ENCODE data around the gene DPH1.

DPH1 gene

GRCh38 chr17:2053380-2054261, 23.7 kb downstream of the DPH1 start:
- Mint-ChIP-seq H3K9me3 (no peaks in the 10 kb centered on the region), H3K4me3 (peak overlapping the region; percentile 76 to 81), H3K27ac (peak overlapping the region; percentile 76 to 84), H3K4me1 (ENCODE audit: low read depth in 2 of 2) (peaks cover 24 to 31% of the 10 kb centered on the region in 2 donors), H3K27me3 (no peaks in the 10 kb centered on the region), H3K36me3 (ENCODE audit: insufficient read depth) (peaks cover 37% of the 10 kb centered on the region)
- ATAC-seq (replicated peaks) (peak; percentile 36), DNase-seq (peak; percentile 68 to 75 (median 74))

DNA sequence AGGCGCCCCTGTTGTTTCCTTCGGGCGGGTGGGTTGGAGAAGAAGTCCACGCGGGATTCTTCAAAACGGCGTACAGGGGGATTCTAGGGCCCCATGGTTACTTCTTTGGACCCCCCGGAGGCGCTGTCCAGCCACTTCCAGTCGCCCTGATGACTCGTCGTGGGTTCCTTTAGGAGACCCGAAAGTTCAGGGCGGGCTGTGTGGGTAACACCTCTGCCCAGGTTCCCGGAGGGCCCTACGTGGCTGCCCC, 24.2 kb downstream of the DPH1 start:
- Mint-ChIP-seq H3K9me3 (no peaks in the 10 kb centered on the region), H3K36me3 (ENCODE audit: insufficient read depth) (peaks cover 41% of the 10 kb centered on the region), H3K4me1 (ENCODE audit: low read depth in 2 of 2) (peaks cover 24 to 30% of the 10 kb centered on the region in 2 donors), H3K27ac (peak overlapping the region; percentile 76 to 84), H3K4me3 (peak overlapping the region; percentile 76 to 81), H3K27me3 (no peaks in the 10 kb centered on the region)
- ATAC-seq (replicated peaks) = no peak
- DNase-seq = peak in 1 of 3 experiments; percentile 67

- Mint-ChIP-seq H3K27me3 (no peaks in the 10 kb centered on the region), H3K9me3 (no peaks in the 10 kb centered on the region), H3K36me3 (ENCODE audit: insufficient read depth) (peaks cover 43% of the 10 kb centered on the region), H3K27ac (peak within 1 kb of the TSS; percentile 76 to 84), H3K4me1 (ENCODE audit: low read depth in 2 of 2) (peaks cover 23 to 27% of the 10 kb centered on the region in 2 donors), H3K4me3 (peak within 1 kb of the TSS; percentile 76 to 81)
- ATAC-seq (replicated peaks) = peak; percentile 53
- DNase-seq = peak; percentile 68 to 82 (median 79)
Observed at GRCh38 chr17:2054512-2055291, 24.7 kb downstream of the DPH1 start, which contains the start of gene HIC1. Gene HIC1, plus strand, starts transcription at chr17:2055103. Its CDS starts 1,588 bp downstream, at chr17:2056691.

- DNase-seq (no peak), ATAC-seq (replicated peaks) (no peak)
- Mint-ChIP-seq H3K9me3 (no peaks in the 10 kb centered on the region), H3K4me1 (ENCODE audit: low read depth in 2 of 2) (peaks cover 24 to 33% of the 10 kb centered on the region in 2 donors), H3K27me3 (no peaks in the 10 kb centered on the region), H3K4me3 (peak overlapping the region; percentile 76 to 81), H3K27ac (no peak overlapping the region), H3K36me3 (ENCODE audit: insufficient read depth) (peaks cover 43% of the 10 kb centered on the region)
Observed at GRCh38 chr17:2055292-2056205, 25.6 kb downstream of the DPH1 start.

- peak overlapping the region; percentile 68 to 69 for H3K4me3 Mint-ChIP-seq
- ATAC-seq (replicated peaks) (peak; percentile 9), DNase-seq (peak in 2 of 3 experiments; percentile 35 to 45)
- peaks cover 43% of the 10 kb centered on the region for H3K36me3 Mint-ChIP-seq (ENCODE audit: insufficient read depth)
- no peaks in the 10 kb centered on the region for H3K27me3 Mint-ChIP-seq
- peak overlapping the region in 1 of 2 donors; percentile 20 for H3K27ac Mint-ChIP-seq
- H3K4me1 Mint-ChIP-seq (ENCODE audit: low read depth in 2 of 2) = peaks cover 24 to 35% of the 10 kb centered on the region in 2 donors
- H3K9me3 Mint-ChIP-seq = no peaks in the 10 kb centered on the region
Observed at GRCh38 chr17:2056206-2057174, 26.5 kb downstream of the DPH1 start.

- H3K4me1 Mint-ChIP-seq (ENCODE audit: low read depth in 2 of 2) = peaks cover 19 to 27% of the 10 kb centered on the region in 2 donors
- H3K27me3 Mint-ChIP-seq = no peaks in the 10 kb centered on the region
- DNase-seq (no peak), ATAC-seq (replicated peaks) (no peak)
- H3K36me3 Mint-ChIP-seq (ENCODE audit: insufficient read depth) = peaks cover 40% of the 10 kb centered on the region
- no peak overlapping the region for H3K4me3 Mint-ChIP-seq
- H3K27ac Mint-ChIP-seq = no peak overlapping the region
- H3K9me3 Mint-ChIP-seq = no peaks in the 10 kb centered on the region
Observed at GRCh38 chr17:2057175-2057759, 27.3 kb downstream of the DPH1 start.

- no peaks in the 10 kb centered on the region for H3K27me3 Mint-ChIP-seq
- no peak for DNase-seq
- ATAC-seq (replicated peaks) = no peak
- peak overlapping the region in 1 of 2 donors; percentile 44 for H3K4me3 Mint-ChIP-seq
- H3K36me3 Mint-ChIP-seq (ENCODE audit: insufficient read depth) = peaks cover 40% of the 10 kb centered on the region
- no peak overlapping the region for H3K27ac Mint-ChIP-seq
- H3K4me1 Mint-ChIP-seq (ENCODE audit: low read depth in 2 of 2) = peaks cover 18 to 25% of the 10 kb centered on the region in 2 donors
- H3K9me3 Mint-ChIP-seq = no peaks in the 10 kb centered on the region
Observed at GRCh38 chr17:2057760-2058585, 28.0 kb downstream of the DPH1 start.

- DNase-seq (peak; percentile 49 to 60 (median 57)), ATAC-seq (replicated peaks) (no peak)
- Mint-ChIP-seq H3K27me3 (no peaks in the 10 kb centered on the region), H3K27ac (peak overlapping the region; percentile 54 to 59), H3K36me3 (ENCODE audit: insufficient read depth) (peaks cover 38% of the 10 kb centered on the region), H3K9me3 (no peaks in the 10 kb centered on the region), H3K4me1 (ENCODE audit: low read depth in 2 of 2) (peaks cover 13 to 25% of the 10 kb centered on the region in 2 donors), H3K4me3 (peak overlapping the region; percentile 47 to 55)
Observed at GRCh38 chr17:2058586-2059546, 28.9 kb downstream of the DPH1 start.

DNA sequence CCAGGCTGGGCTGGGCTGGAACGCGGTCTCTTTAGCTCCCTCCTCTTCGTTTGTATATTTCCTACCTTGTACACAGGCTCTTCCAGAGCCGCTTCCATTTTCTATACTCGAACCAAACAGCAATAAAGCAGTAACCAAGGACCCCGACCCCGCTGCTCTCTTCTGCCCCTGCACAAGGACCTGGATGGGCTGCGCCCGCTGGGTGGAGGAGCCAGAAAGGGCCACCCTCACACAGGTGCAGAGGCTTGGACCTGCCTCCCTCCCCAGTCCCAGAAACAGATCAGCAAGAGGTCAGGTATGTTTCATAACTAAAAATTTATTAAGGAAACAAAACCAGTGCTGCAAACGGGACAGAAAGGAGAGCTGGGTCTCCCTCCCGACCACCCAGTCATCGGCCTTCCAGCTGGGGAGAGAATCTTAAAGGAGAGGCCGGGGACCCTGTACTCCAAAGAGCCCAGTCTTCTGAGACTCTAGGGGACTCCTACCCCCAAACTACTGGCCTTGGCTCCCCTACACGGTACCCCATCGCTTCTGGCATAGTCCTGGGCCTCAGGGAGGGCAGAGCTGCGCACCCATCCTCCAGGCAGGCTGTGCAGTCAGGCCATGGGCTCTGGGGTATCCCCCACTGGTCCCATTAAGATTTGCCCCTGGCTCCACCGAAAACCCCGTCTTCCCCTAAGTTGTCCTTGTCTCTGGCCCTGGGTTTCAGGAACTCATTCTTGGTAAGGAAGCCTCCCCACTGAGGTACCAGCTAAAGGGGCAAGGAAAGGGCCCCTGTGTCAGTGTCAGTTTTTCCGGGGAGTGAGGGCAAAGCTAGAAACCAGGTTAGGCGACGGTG, 29.8 kb downstream of the DPH1 start:
- H3K27ac Mint-ChIP-seq = peak overlapping the region; percentile 59 to 83
- H3K4me1 Mint-ChIP-seq (ENCODE audit: low read depth in 2 of 2) = peaks cover 12 to 23% of the 10 kb centered on the region in 2 donors
- H3K36me3 Mint-ChIP-seq (ENCODE audit: insufficient read depth) = peaks cover 34% of the 10 kb centered on the region
- H3K27me3 Mint-ChIP-seq = no peaks in the 10 kb centered on the region
- H3K4me3 Mint-ChIP-seq = peak overlapping the region; percentile 47 to 55
- DNase-seq (no peak), ATAC-seq (replicated peaks) (no peak)
- no peaks in the 10 kb centered on the region for H3K9me3 Mint-ChIP-seq

- Mint-ChIP-seq H3K27me3 (no peaks in the 10 kb centered on the region), H3K4me3 (peak overlapping the region in 1 of 2 donors; percentile 24), H3K36me3 (ENCODE audit: insufficient read depth) (peaks cover 34% of the 10 kb centered on the region), H3K4me1 (ENCODE audit: low read depth in 2 of 2) (peaks cover 15 to 23% of the 10 kb centered on the region in 2 donors), H3K9me3 (no peaks in the 10 kb centered on the region), H3K27ac (peak overlapping the region; percentile 61 to 83)
- no peak for ATAC-seq (replicated peaks)
- no peak for DNase-seq
Observed at GRCh38 chr17:2060385-2060658, 30.4 kb downstream of the DPH1 start.

All from effector memory CD8-positive, alpha-beta T cell (primary cell).